Small intestine (tissue), 7 donors: Measurements from ENCODE around the gene CXCL17. TPM values are rescaled to one million over a fixed set of nuclear protein-coding genes. Genes with fewer than 3 reads are reported as not detected.

Source experiments
- DNase-seq, 2 donors: peaks; one replicate each; pipeline versions ENCODE4 v3.0.0 to v3.0.0-alpha.2; 2013
- FAIRE-seq: peaks from 2 replicates; lab custom pipeline; 2012; peaks lifted over from hg19 to GRCh38; lab: Jason Lieb, UNC
- H3K27ac ChIP-seq, 3 donors: one replicate each; pipeline ENCODE4 v1.5.1; 2013; ENCODE audit warnings: low read length in 2 of 3, mild to moderate bottlenecking in 2 of 3, control low read depth in 1 of 3, inconsistent platforms in 1 of 3, low read depth in 1 of 3, moderate library complexity in 1 of 3
- H3K27me3 ChIP-seq, 3 donors: one replicate each; pipeline ENCODE4 v1.6.1; 2013; ENCODE audit warnings: low read length in 3 of 3, inconsistent platforms in 1 of 3; ENCODE audit not compliant: control insufficient read depth in 3 of 3, insufficient read depth in 3 of 3
- H3K36me3 ChIP-seq, 3 donors: one replicate each; pipeline ENCODE4 v1.6.1; 2013; ENCODE audit warnings: low read length in 3 of 3, inconsistent platforms in 1 of 3, low read depth in 1 of 3, mild to moderate bottlenecking in 1 of 3, moderate library complexity in 1 of 3; ENCODE audit not compliant: control insufficient read depth in 3 of 3, insufficient read depth in 2 of 3
- H3K4me1 ChIP-seq, 3 donors: one replicate each; pipeline ENCODE4 v1.6.1; 2013; ENCODE audit warnings: low read length in 2 of 3, inconsistent platforms in 1 of 3, low read depth in 1 of 3, mild to moderate bottlenecking in 1 of 3, moderate library complexity in 1 of 3; ENCODE audit not compliant: control insufficient read depth in 3 of 3, insufficient read depth in 2 of 3
- H3K4me3 ChIP-seq, 3 donors: one replicate each; pipeline ENCODE4 v1.5.1; 2013; ENCODE audit warnings: low read length in 3 of 3, control low read depth in 1 of 3, inconsistent platforms in 1 of 3, low read depth in 1 of 3, mild to moderate bottlenecking in 1 of 3, moderate library complexity in 1 of 3
- H3K9me3 ChIP-seq, 2 donors: one replicate each; pipeline ENCODE4 v1.6.1; 2013; ENCODE audit warnings: low read depth in 1 of 2, low read length in 1 of 2; ENCODE audit not compliant: control insufficient read depth in 2 of 2, insufficient read depth in 1 of 2
- WGBS, 3 donors: extraction: QIAGEN DNeasy Blood & Tissue Kit; methylation state at CpG; one replicate each; pipeline ENCODE4 v1.1.7; 2013; 5-methylcytosine and 5-hydroxymethylcytosine counted together
- polyA plus RNA-seq, 4 donors: library from polyadenylated mRNA; stranded (reverse) in 3 of 4; unstranded in 1 of 4; fragments of 200-250 nt in 3 of 4; fragments of 120-200 nt in 1 of 4; gene quantifications; one replicate each; pipeline versions ENCODE4 v1.2.1 to v1.2.3, GENCODE V29; 2013
- donor health status: healthy with polysubstance abuse.
- donor health status: control.
- donor health status: control.
- donor health status: Bipolar disorder and iron deficiency.
- donor health status: healthy.

Gene CXCL17
- polyA plus RNA-seq, 4 donors: 0.12 to 1.6 (median 0.89) TPM

DNA sequence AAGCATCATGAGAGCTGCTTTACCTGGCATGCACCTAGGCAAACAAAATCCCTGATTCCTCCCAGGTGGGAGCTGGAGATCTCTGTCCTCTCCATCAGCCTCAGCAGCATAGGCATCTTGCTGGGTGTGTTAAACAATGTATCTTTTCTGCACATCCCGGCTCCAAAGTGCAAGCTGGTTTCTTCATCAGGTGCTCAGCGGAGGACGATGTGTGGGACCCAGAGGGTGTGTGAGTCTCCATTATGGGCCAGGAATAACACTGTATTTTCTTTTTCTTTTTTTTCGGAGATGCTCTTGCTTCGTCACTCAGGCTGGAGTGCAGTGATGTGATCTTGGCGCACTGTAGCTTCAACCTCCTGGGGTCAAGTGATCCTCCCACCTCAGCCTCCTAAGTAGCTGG, 62.6 kb downstream of the CXCL17 start:
- peaks cover 0 to 21% (median 0%) of the 10 kb centered on the region in 3 donors for H3K36me3 ChIP-seq
- 59 to 81% (median 64%) methylated on average over 6 of the region's 6 CpGs for WGBS, 3 donors
- H3K4me3 ChIP-seq: no peak overlapping the region
- peak in 1 of 2 donors; percentile 33 for DNase-seq
- peaks cover 0 to 6% of the 10 kb centered on the region in 2 donors for H3K9me3 ChIP-seq
- H3K27me3 ChIP-seq: peaks cover 0 to 6% (median 0%) of the 10 kb centered on the region in 3 donors
- FAIRE-seq: no peak
- H3K4me1 ChIP-seq: peaks cover 0 to 20% (median 2%) of the 10 kb centered on the region in 3 donors
- H3K27ac ChIP-seq: no peak overlapping the region

Other genes with a start within 250 kb of the CXCL17 start
- gene DEDD2, start 225.3 kb downstream of the CXCL17 start, polyA plus RNA-seq: 10 to 100 TPM; 22.8 to 41.3 (median 37.8) TPM
- gene ZNF526, start 222.6 kb downstream of the CXCL17 start, polyA plus RNA-seq: 10 to 100 TPM in 1 of 4 donors, 1 to 10 TPM in 3; 3.2 to 11.3 (median 4.4) TPM
- gene GSK3A, start 200.3 kb downstream of the CXCL17 start, polyA plus RNA-seq: 10 to 100 TPM; 48.5 to 73.0 (median 70.6) TPM
- gene ERF, start 187.8 kb downstream of the CXCL17 start, polyA plus RNA-seq: 10 to 100 TPM; 28.6 to 60.7 (median 41.7) TPM
- 10 to 100 TPM; 14.1 to 39.2 (median 24.0) TPM for gene CIC, start 173.7 kb downstream of the CXCL17 start, polyA plus RNA-seq
- 1 to 10 TPM in 2 of 4 donors, under 1 TPM in 2; 0.81 to 1.1 (median 0.99) TPM for gene PRR19, start 140.8 kb downstream of the CXCL17 start, polyA plus RNA-seq
- 10 to 100 TPM; 16.3 to 49.4 (median 26.9) TPM for gene PAFAH1B3, start 140.3 kb downstream of the CXCL17 start, polyA plus RNA-seq
- gene TMEM145, start 129.6 kb downstream of the CXCL17 start, polyA plus RNA-seq: 1 to 10 TPM in 1 of 4 donors, under 1 TPM in 1, not detected in 2; 0.83 to 1.1 TPM
- gene MEGF8, start 117.3 kb downstream of the CXCL17 start, polyA plus RNA-seq: 10 to 100 TPM in 2 of 4 donors, 1 to 10 TPM in 2; 2.4 to 26.7 (median 6.9) TPM
- 10 to 100 TPM in 1 of 4 donors, 1 to 10 TPM in 3; 5.8 to 28.1 (median 9.0) TPM for gene CNFN, start 52.6 kb downstream of the CXCL17 start, polyA plus RNA-seq
- 10 to 100 TPM; 10.1 to 40.2 (median 19.7) TPM for gene LIPE, start 15.6 kb downstream of the CXCL17 start, polyA plus RNA-seq
- 10 to 100 TPM; 16.3 to 54.2 (median 32.9) TPM for gene CEACAM1, start 85.5 kb upstream of the CXCL17 start, polyA plus RNA-seq
- gene CEACAM8, start 152.0 kb upstream of the CXCL17 start, polyA plus RNA-seq: under 1 TPM in 1 of 4 donors, not detected in 3; 0.04 TPM